Panc1 (cell line): ENCODE results near the gene CFAP221.

Experiments used
- CTCF ChIP-seq: fragments of 450-650 bp; IDR thresholded peaks from 2 replicates; pipeline ENCODE4 v1.5.1; 2017; ENCODE audit warnings: mild to moderate bottlenecking
- POLR2AphosphoS5 ChIP-seq: IDR thresholded peaks from 2 replicates; pipeline ENCODE4 v1.6.1; 2012; ENCODE audit warnings: mild to moderate bottlenecking, low read depth, low read length, moderate library complexity
- REST ChIP-seq, 2 experiments: IDR thresholded peaks; 2 replicates each; pipeline ENCODE4 v1.6.1; 2011 to 2012; ENCODE audit warnings: low read depth in 2 of 2, control low read depth in 1 of 2, low read length in 1 of 2, mild to moderate bottlenecking in 1 of 2, moderate library complexity in 1 of 2; ENCODE audit not compliant: insufficient read depth in 1 of 2
- SIN3A ChIP-seq: IDR thresholded peaks from 2 replicates; pipeline ENCODE4 v1.6.1; 2012; ENCODE audit warnings: low read depth, mild to moderate bottlenecking, low read length, moderate library complexity, borderline replicate concordance; ENCODE audit not compliant: insufficient read depth
- TCF7L2 ChIP-seq: IDR thresholded peaks from 2 replicates; pipeline ENCODE4 v1.6.1; 2011; ENCODE audit warnings: mild to moderate bottlenecking, low read depth, low read length, inconsistent platforms

- TF ChIP-seq CTCF (no peak), POLR2AphosphoS5 (no peak), REST (IDR thresholded peaks at IDR 0.05; ENCODE audit: insufficient read depth in 1 of 2, low read depth in 2 of 2, low read length in 1 of 2) (no peak), TCF7L2 (no peak), SIN3A (no peak)
Observed at GRCh38 chr2:119662297-119662696, 118.0 kb downstream of the CFAP221 start.
